CD4-positive, alpha-beta T cell (primary cell): ENCODE measurements around the gene CTSC. TPM values are rescaled to one million over a fixed set of nuclear protein-coding genes. Genes with fewer than 3 reads are reported as not detected.
A peak's percentile ranks its signal among the peaks of the same experiment; 100 is the strongest.

Source experiments
- ATAC-seq: fragments of 200-7000 bp; cut with Tn5 transposase; one replicate; pipeline ENCODE4 v1.10.0; 2022; ENCODE audit warnings: mild to moderate bottlenecking; ENCODE audit not compliant: poor library complexity
- CTCF ChIA-PET: fragments of 350-600 bp; sonication (Branson Sonifier 250); formaldehyde crosslinking; loops from one replicate; lab custom pipeline; 2021; ENCODE audit warnings: antibody characterized with exemption, inconsistent platforms; lab: Charles Lee
- POLR2A ChIA-PET: fragments of 350-600 bp; sonication (Branson Sonifier 250); formaldehyde crosslinking; loops from one replicate; lab custom pipeline; 2021; ENCODE audit warnings: antibody characterized with exemption, inconsistent platforms; lab: Charles Lee
- DNase-seq, 14 experiments: peaks; one replicate each; pipeline ENCODE4 v3.0.0-alpha.2; 2013 to 2020; ENCODE audit warnings: mixed read lengths in 2 of 14
- H3K27ac ChIP-seq, 2 donors: one replicate each; pipeline versions ENCODE4 v1.5.1 to v1.7.0; 2013; ENCODE audit warnings: low read length in 2 of 2, low read depth in 1 of 2, mild to moderate bottlenecking in 1 of 2
- H3K27me3 ChIP-seq, 2 experiments: 1 replicate in 1 of 2; 2 replicates in 1 of 2; pipeline versions ENCODE4 v1.6.1 to v1.7.0; 2013; ENCODE audit warnings: low read length in 2 of 2, control low read depth in 1 of 2, mild to moderate bottlenecking in 1 of 2, moderate library complexity in 1 of 2; ENCODE audit not compliant: insufficient read depth in 2 of 2, control insufficient read depth in 1 of 2
- H3K36me3 ChIP-seq: one replicate; pipeline ENCODE4 v1.6.1; 2013; ENCODE audit warnings: low read length, control low read depth; ENCODE audit not compliant: insufficient read depth
- H3K4me1 ChIP-seq: one replicate; pipeline ENCODE4 v1.6.1; 2013; ENCODE audit warnings: low read length, control low read depth; ENCODE audit not compliant: insufficient read depth
- H3K4me3 ChIP-seq: one replicate; pipeline ENCODE4 v1.5.1; 2013; ENCODE audit warnings: mild to moderate bottlenecking, low read length, moderate library complexity
- H3K9me3 ChIP-seq, 2 experiments: 1 replicate in 1 of 2; 2 replicates in 1 of 2; pipeline versions ENCODE4 v1.6.1 to v1.7.0; 2013; ENCODE audit warnings: low read length in 2 of 2, mild to moderate bottlenecking in 2 of 2, control low read depth in 1 of 2, moderate library complexity in 1 of 2; ENCODE audit not compliant: control insufficient read depth in 1 of 2, insufficient read depth in 1 of 2
- H3K27ac Mint-ChIP-seq: one replicate; pipeline ENCODE4 v1.8.0; 2020; ENCODE audit warnings: mixed read lengths
- H3K27me3 Mint-ChIP-seq: one replicate; pipeline ENCODE4 v1.8.0; 2021; ENCODE audit warnings: mixed read lengths
- H3K36me3 Mint-ChIP-seq: one replicate; pipeline ENCODE4 v1.8.0; 2021; ENCODE audit warnings: low read depth, mixed read lengths
- H3K4me1 Mint-ChIP-seq: one replicate; pipeline ENCODE4 v1.8.0; 2021; ENCODE audit warnings: low read depth, mixed read lengths
- H3K4me3 Mint-ChIP-seq: one replicate; pipeline ENCODE4 v1.8.0; 2020; ENCODE audit warnings: mild to moderate bottlenecking, mixed read lengths
- H3K9me3 Mint-ChIP-seq: one replicate; pipeline ENCODE4 v1.8.0; 2020; ENCODE audit warnings: mixed read lengths
- CTCF ChIP-seq: fragments of 200-600 bp; IDR thresholded peaks from one replicate; pipeline ENCODE4 v1.8.0; 2022; ENCODE audit warnings: antibody characterized with exemption, mild to moderate bottlenecking
- intact Hi-C, 2 experiments: fragments of 100-400 bp; cut with DNase I in 1 of 2; cut with micrococcal nuclease in 1 of 2; formaldehyde crosslinking; loops; one replicate each; pipeline versions ENCODE4 v1.15.1 to v1.9.0; 2023 to 2025; cut with DNase I, micrococcal nuclease
- total RNA-seq, 174 experiments: library from RNA in 2 of 174; stranded (reverse) in 2 of 174; gene quantifications; one replicate each; pipeline ENCODE4 v1.2.3 and lab custom pipeline; 2021 to 2026

CTSC gene
- total RNA-seq, 2 experiments from 2014 or later: 28.5 to 32.6 TPM

GRCh38 chr11:88359114-88359513 is 21.6 kb upstream of the CTSC start:
- no peak overlapping the region for H3K27ac Mint-ChIP-seq
- CTCF ChIA-PET: no interaction called here
- Histone ChIP-seq H3K9me3 (no peaks in the 10 kb centered on the region), H3K4me1 (peaks cover 11% of the 10 kb centered on the region), H3K27ac (no peak overlapping the region), H3K27me3 (no peaks in the 10 kb centered on the region), H3K36me3 (no peaks in the 10 kb centered on the region), H3K4me3 (no peak overlapping the region)
- POLR2A ChIA-PET: interaction anchor here (2.4 kb wide), 1 partner anchor 21 kb away, joined by 23 read pairs; the partner anchor contains the start of gene CTSC
- ATAC-seq (no peak), DNase-seq (no peak)
- TF ChIP-seq CTCF: no peak
- H3K27me3 Mint-ChIP-seq: no peaks in the 10 kb centered on the region
- H3K4me1 Mint-ChIP-seq: peaks cover 52% of the 10 kb centered on the region
- no peaks in the 10 kb centered on the region for H3K9me3 Mint-ChIP-seq
- H3K36me3 Mint-ChIP-seq: no peaks in the 10 kb centered on the region
- intact Hi-C loops: loop anchor here in 1 of 2 experiments (10.0 kb wide), 1 partner anchor 54 kb away; no protein-coding TSS in a partner anchor
- H3K4me3 Mint-ChIP-seq: no peak overlapping the region

GRCh38 chr11:88358040-88358431 is 20.5 kb upstream of the CTSC start:
- CTCF ChIA-PET: no interaction called here
- H3K27me3 Mint-ChIP-seq: no peaks in the 10 kb centered on the region
- H3K36me3 Mint-ChIP-seq: no peaks in the 10 kb centered on the region
- Histone ChIP-seq H3K36me3 (no peaks in the 10 kb centered on the region), H3K27me3 (no peaks in the 10 kb centered on the region), H3K9me3 (no peaks in the 10 kb centered on the region), H3K4me3 (no peak overlapping the region), H3K4me1 (peaks cover 12% of the 10 kb centered on the region), H3K27ac (no peak overlapping the region)
- no peak overlapping the region for H3K4me3 Mint-ChIP-seq
- POLR2A ChIA-PET: interaction anchor here (2.4 kb wide), 1 partner anchor 20 kb away, joined by 23 read pairs; the partner anchor contains the start of gene CTSC
- H3K4me1 Mint-ChIP-seq: peaks cover 52% of the 10 kb centered on the region
- ATAC-seq: no peak
- TF ChIP-seq CTCF: no peak
- H3K9me3 Mint-ChIP-seq: no peaks in the 10 kb centered on the region
- no peak overlapping the region for H3K27ac Mint-ChIP-seq
- no peak for DNase-seq
- intact Hi-C loops: loop anchor here in 1 of 2 experiments (10.0 kb wide), 1 partner anchor 53 kb away; no protein-coding TSS in a partner anchor

- Mint-ChIP-seq H3K9me3 (no peaks in the 10 kb centered on the region), H3K36me3 (no peaks in the 10 kb centered on the region), H3K4me3 (peak overlapping the region; percentile 9), H3K27ac (peak overlapping the region; percentile 3), H3K27me3 (no peaks in the 10 kb centered on the region), H3K4me1 (peaks cover 49% of the 10 kb centered on the region)
- H3K4me1 ChIP-seq: peaks cover 12% of the 10 kb centered on the region
- no peak for TF ChIP-seq CTCF
- no peak for ATAC-seq
- no peaks in the 10 kb centered on the region for H3K36me3 ChIP-seq
- no peak overlapping the region for H3K4me3 ChIP-seq
- no peaks in the 10 kb centered on the region for H3K9me3 ChIP-seq
- CTCF ChIA-PET: interaction anchor here (0.7 to 0.8 kb wide), 2 partner anchors 28 to 151 kb away, joined by 3 to 4 read pairs; no protein-coding TSS in a partner anchor
- no peaks in the 10 kb centered on the region for H3K27me3 ChIP-seq
- POLR2A ChIA-PET: interaction anchor here (0.6 to 2.4 kb wide), 2 partner anchors 20 to 108 kb away, joined by 3 to 23 read pairs; partner anchors contain the start of gene CTSC
- no peak overlapping the region for H3K27ac ChIP-seq
- intact Hi-C loops: loop anchor here in 1 of 2 experiments (10.0 kb wide), 1 partner anchor 53 kb away; no protein-coding TSS in a partner anchor
- no peak for DNase-seq
These were observed 19.9 kb upstream of the CTSC start for GRCh38 chr11:88357323-88358039.
